IMR-90 (cell line): ENCODE measurements around the gene EPN3. TPM values are rescaled to one million over a fixed set of nuclear protein-coding genes. Genes with fewer than 3 reads are reported as not detected.

Experiments
- ATAC-seq: fragments of 200-7000 bp; cut with Tn5 transposase; 2 replicates; pipeline ENCODE4 v1.9.1; 2020; ENCODE audit warnings: low read depth, mild to moderate bottlenecking, moderate library complexity
- BruUV-seq: library from RNA; stranded (reverse); fragments of 400-500 nt; replicated peaks from 2 replicates; lab custom pipeline; 2021; lab: Mats Ljungman, UMichigan
- CTCF ChIA-PET: fragments of 300-600 bp; formaldehyde crosslinking; extraction: SDS; loops from one replicate; lab custom pipeline; 2021; ENCODE audit warnings: antibody characterized with exemption; lab: Yijun Ruan, JAX
- POLR2A ChIA-PET: fragments of 300-600 bp; sonication (Branson Sonifier 250); formaldehyde crosslinking; loops from one replicate; lab custom pipeline; 2022; ENCODE audit warnings: antibody characterized with exemption; ENCODE audit not compliant: unreplicated experiment; lab: Charles Lee
- DNase-seq: peaks from one replicate; pipeline ENCODE4 v3.0.0; 2013
- H2AFZ ChIP-seq: replicated peaks from 2 replicates; pipeline ENCODE3; 2013; ENCODE audit warnings: low read length, mild to moderate bottlenecking; ENCODE audit not compliant: poor library complexity
- H2AK5ac ChIP-seq: 2 replicates; pipeline ENCODE4 v1.6.1; 2013; ENCODE audit warnings: low read depth, low read length, inconsistent platforms
- H2AK9ac ChIP-seq: replicated peaks from 2 replicates; pipeline ENCODE3; 2013; ENCODE audit warnings: mild to moderate bottlenecking, low read depth, low read length, moderate library complexity; ENCODE audit not compliant: poor library complexity
- H2BK120ac ChIP-seq: 2 replicates; pipeline ENCODE4 v1.6.1; 2013; ENCODE audit warnings: low read depth, low read length, inconsistent platforms
- H2BK15ac ChIP-seq: 3 replicates; pipeline ENCODE4 v1.6.1; 2013; ENCODE audit warnings: low read depth, low read length, inconsistent platforms
- H2BK20ac ChIP-seq: 2 replicates; pipeline ENCODE4 v1.6.1; 2013; ENCODE audit warnings: low read depth, mild to moderate bottlenecking, inconsistent platforms, low read length, moderate library complexity
- H2BK5ac ChIP-seq: 2 replicates; pipeline ENCODE4 v1.6.1; 2013; ENCODE audit warnings: mild to moderate bottlenecking, low read depth, low read length, inconsistent platforms; ENCODE audit not compliant: poor library complexity, severe bottlenecking
- H3K14ac ChIP-seq: replicated peaks from 2 replicates; pipeline ENCODE4 v1.6.1; 2013; ENCODE audit warnings: low read depth, low read length, inconsistent platforms
- H3K18ac ChIP-seq: 2 replicates; pipeline ENCODE4 v1.6.1; 2013; ENCODE audit warnings: low read depth, low read length, control low read depth
- H3K23ac ChIP-seq: 2 replicates; pipeline ENCODE4 v1.6.1; 2013; ENCODE audit warnings: low read depth, low read length, inconsistent platforms
- H3K27ac ChIP-seq: 2 replicates; pipeline ENCODE4 v1.5.1; 2013; ENCODE audit warnings: mild to moderate bottlenecking, control low read depth, low read length; ENCODE audit not compliant: insufficient read depth
- H3K27me3 ChIP-seq: 2 replicates; pipeline ENCODE4 v1.6.1; 2013; ENCODE audit warnings: low read length; ENCODE audit not compliant: control insufficient read depth, insufficient read depth
- H3K36me3 ChIP-seq: 2 replicates; pipeline ENCODE4 v1.6.1; 2013; ENCODE audit warnings: low read length, mixed read lengths; ENCODE audit not compliant: control insufficient read depth, insufficient read depth
- H3K4ac ChIP-seq: 2 replicates; pipeline ENCODE4 v1.6.1; 2013; ENCODE audit warnings: low read depth, low read length, inconsistent platforms
- H3K4me1 ChIP-seq: 2 replicates; pipeline ENCODE4 v1.6.1; 2013; ENCODE audit warnings: low read length, mixed read lengths; ENCODE audit not compliant: control insufficient read depth, insufficient read depth
- H3K4me2 ChIP-seq: 2 replicates; pipeline ENCODE4 v1.6.1; 2013; ENCODE audit warnings: low read depth, mild to moderate bottlenecking, control low read depth, low read length, moderate library complexity
- H3K4me3 ChIP-seq: 2 replicates; pipeline ENCODE4 v1.5.1; 2013; ENCODE audit warnings: low read depth, mild to moderate bottlenecking, control low read depth, low read length, moderate library complexity; ENCODE audit not compliant: insufficient read depth
- H3K56ac ChIP-seq: 2 replicates; pipeline ENCODE4 v1.6.1; 2013; ENCODE audit warnings: low read length, inconsistent platforms; ENCODE audit not compliant: insufficient read depth; ENCODE audit errors: extremely low read depth
- H3K79me1 ChIP-seq, 2 experiments: 2 replicates each; pipeline ENCODE4 v1.6.1; 2013; ENCODE audit warnings: low read length in 2 of 2, inconsistent platforms in 1 of 2, low read depth in 1 of 2
- H3K9ac ChIP-seq: 2 replicates; pipeline ENCODE4 v1.6.1; 2013; ENCODE audit warnings: low read depth, low read length, control low read depth
- H3K9me1 ChIP-seq: 2 replicates; pipeline ENCODE4 v1.6.1; 2013; ENCODE audit warnings: low read length, inconsistent platforms; ENCODE audit not compliant: insufficient read depth
- H3K9me3 ChIP-seq: 2 replicates; pipeline ENCODE4 v1.6.1; 2013; ENCODE audit warnings: low read length; ENCODE audit not compliant: control insufficient read depth, insufficient read depth
- H4K20me1 ChIP-seq: 2 replicates; pipeline ENCODE4 v1.6.1; 2013; ENCODE audit warnings: low read length, inconsistent platforms; ENCODE audit not compliant: insufficient read depth
- H4K5ac ChIP-seq: 2 replicates; pipeline ENCODE4 v1.6.1; 2013; ENCODE audit warnings: mild to moderate bottlenecking, low read depth, low read length, control low read depth
- H4K8ac ChIP-seq, 2 experiments: 2 replicates each; pipeline ENCODE4 v1.6.1; 2013; ENCODE audit warnings: low read depth in 2 of 2, low read length in 2 of 2, control low read depth in 1 of 2, inconsistent platforms in 1 of 2
- H4K91ac ChIP-seq: 2 replicates; pipeline ENCODE4 v1.6.1; 2013; ENCODE audit warnings: low read depth, low read length, inconsistent platforms; ENCODE audit not compliant: insufficient read depth
- BHLHE40 ChIP-seq: fragments of 150-350 bp; IDR thresholded peaks from 2 replicates; pipeline ENCODE4 v1.6.1; 2016; ENCODE audit warnings: mild to moderate bottlenecking, low read depth, low read length
- CEBPB ChIP-seq: IDR thresholded peaks from 2 replicates; pipeline ENCODE4 v1.6.1; 2012; ENCODE audit warnings: low read depth, low read length, improper control_type of control experiment
- CHD1 ChIP-seq: IDR thresholded peaks from 2 replicates; pipeline ENCODE4 v1.6.1; 2012; ENCODE audit warnings: low read depth, low read length, improper control_type of control experiment
- CTCF ChIP-seq: conservative IDR thresholded peaks from 2 replicates; pipeline ENCODE4 v1.5.1; 2012; ENCODE audit warnings: mild to moderate bottlenecking, low read depth, low read length, improper control_type of control experiment
- ELK1 ChIP-seq: fragments of 150-350 bp; IDR thresholded peaks from 2 replicates; pipeline ENCODE4 v1.6.1; 2016; ENCODE audit warnings: low read depth, mild to moderate bottlenecking, low read length, moderate library complexity, borderline replicate concordance
- FOS ChIP-seq: fragments of 150-350 bp; IDR thresholded peaks from 2 replicates; pipeline ENCODE4 v1.6.1; 2016; ENCODE audit warnings: low read depth, low read length
- MAFK ChIP-seq: IDR thresholded peaks from 2 replicates; pipeline ENCODE4 v1.6.1; 2012; ENCODE audit warnings: low read depth, low read length, improper control_type of control experiment
- MAZ ChIP-seq: IDR thresholded peaks from 2 replicates; pipeline ENCODE4 v1.6.1; 2012; ENCODE audit warnings: low read depth, mild to moderate bottlenecking, low read length, improper control_type of control experiment, moderate library complexity, borderline replicate concordance
- MXI1 ChIP-seq: IDR thresholded peaks from 2 replicates; pipeline ENCODE4 v1.6.1; 2012; ENCODE audit warnings: low read depth, mild to moderate bottlenecking, low read length, moderate library complexity, borderline replicate concordance
- NFE2L2 ChIP-seq: fragments of 150-350 bp; IDR thresholded peaks from 2 replicates; pipeline ENCODE4 v1.6.1; 2016; ENCODE audit warnings: low read depth, mild to moderate bottlenecking, low read length
- POLR2A ChIP-seq: IDR thresholded peaks from 2 replicates; pipeline ENCODE4 v1.6.1; 2012; ENCODE audit warnings: mild to moderate bottlenecking, low read depth, low read length
- RAD21 ChIP-seq: IDR thresholded peaks from 2 replicates; pipeline ENCODE4 v1.6.1; 2012; ENCODE audit warnings: low read length, improper control_type of control experiment
- RCOR1 ChIP-seq: IDR thresholded peaks from 2 replicates; pipeline ENCODE4 v1.6.1; 2012; ENCODE audit warnings: mild to moderate bottlenecking, low read length, improper control_type of control experiment; ENCODE audit not compliant: insufficient replicate concordance
- RFX5 ChIP-seq: IDR thresholded peaks from 2 replicates; pipeline ENCODE4 v1.8.0; 2012; ENCODE audit warnings: low read depth, mild to moderate bottlenecking, low read length, moderate library complexity
- SMC3 ChIP-seq: fragments of 150-350 bp; IDR thresholded peaks from 2 replicates; pipeline ENCODE4 v1.6.1; 2016; ENCODE audit warnings: low read depth, mild to moderate bottlenecking, antibody characterized with exemption, low read length, moderate library complexity
- USF2 ChIP-seq: fragments of 150-350 bp; IDR thresholded peaks from 2 replicates; pipeline ENCODE4 v1.6.1; 2017; ENCODE audit warnings: mild to moderate bottlenecking, antibody characterized with exemption, low read length, low read depth
- WGBS, 2 experiments: methylation state at CpG; one replicate each; pipeline versions ENCODE4 v1.1.5 to v1.1.7; 2013; ENCODE audit warnings: missing lambda C conversion rate in 2 of 2; ENCODE audit not compliant: insufficient read length in 1 of 2; ENCODE audit errors: extremely low coverage in 2 of 2; 5-methylcytosine and 5-hydroxymethylcytosine counted together
- dilution Hi-C: fragments of 300-500 bp; cut with HindIII; formaldehyde crosslinking; loops from one replicate; pipeline ENCODE4 v1.14.3; 2018; ENCODE audit warnings: low sequenced_read_pairs; ENCODE audit not compliant: unreplicated experiment
- in situ Hi-C: fragments of 300-500 bp; cut with MboI; formaldehyde crosslinking; loops from 3 replicates; pipeline ENCODE4 v1.14.3; 2019; ENCODE audit warnings: low sequenced_read_pairs, inconsistent platforms, mixed read lengths
- intact Hi-C: fragments of 100-400 bp; cut with micrococcal nuclease; formaldehyde crosslinking; loops from 2 replicates; pipeline ENCODE4 v1.10.0; 2022
- polyA plus RNA-seq, 3 experiments: library from polyadenylated mRNA; depleted of rRNA; stranded (reverse); fragments of >200 nt; gene quantifications; 2 replicates each; pipeline ENCODE4 v1.2.3, GENCODE V29; 2012; ENCODE audit warnings: low replicate concordance in 1 of 3
- total RNA-seq: library from RNA; depleted of rRNA; stranded (reverse); fragments of >200 nt; gene quantifications from 2 replicates; pipeline ENCODE4 v1.2.3, GENCODE V29; 2012

The EPN3 gene
- total and polyA plus RNA-seq, 2 of the 4 experiments (the other 2 are of a cell fraction): 0.09 TPM; not detected in 1

- ChIA-PET POLR2A (no interaction called here), CTCF (no interaction called here)
- Histone ChIP-seq H2BK5ac (no peak overlapping the region), H3K36me3 (no peaks in the 10 kb centered on the region), H3K18ac (no peak overlapping the region), H3K23ac (no peak overlapping the region), H4K8ac (no peak overlapping the region), H4K20me1 (no peaks in the 10 kb centered on the region), H3K14ac (no peak overlapping the region), H3K9me3 (no peaks in the 10 kb centered on the region), H3K27me3 (peaks cover 40% of the 10 kb centered on the region), H4K5ac (no peak overlapping the region), H3K9ac (no peak overlapping the region), H3K4me1 (no peaks in the 10 kb centered on the region), H3K4me3 (no peak overlapping the region), H2AFZ (no peak overlapping the region), H2BK120ac (no peak overlapping the region), H3K79me1 (no peaks in the 10 kb centered on the region), H2BK15ac (no peak overlapping the region), H3K4ac (no peak overlapping the region), H4K91ac (no peak overlapping the region), H3K9me1 (no peaks in the 10 kb centered on the region), H2AK9ac (no peak overlapping the region), H2AK5ac (no peak overlapping the region), H3K4me2 (no peak overlapping the region), H3K27ac (no peak overlapping the region), H2BK20ac (no peak overlapping the region), H3K56ac (no peak overlapping the region)
- 86% methylated on average over 4 of the region's 18 CpGs; no CpG with 5 or more reads in 1 of the 2 experiments for WGBS, 2 experiments
- intact Hi-C loops (no loop called here), dilution Hi-C loops (no loop called here), in situ Hi-C loops (no loop called here)
- ATAC-seq: no peak
- no TSS peak for BruUV-seq
- DNase-seq: no peak
- TF ChIP-seq CHD1 (no peak), RCOR1 (no peak), BHLHE40 (no peak), SMC3 (no peak), MAZ (no peak), RFX5 (no peak), RAD21 (no peak), POLR2A (no peak), USF2 (no peak), CTCF (no peak), CEBPB (no peak), MAFK (no peak), MXI1 (no peak), NFE2L2 (no peak), FOS (no peak), ELK1 (no peak)
These were observed 7.7 kb upstream of the EPN3 start for GRCh38 chr17:50524838-50525237.
